HEK293 (cell line): ENCODE measurements around the gene PTPRCAP.
A peak's percentile ranks its signal among the peaks of the same experiment; 100 is the strongest.

Source experiments
- GLI4 ChIP-seq: fragments of 450-650 bp; formaldehyde crosslinking; IDR thresholded peaks from 2 replicates; pipeline ENCODE4 v1.5.1; 2016; ENCODE audit warnings: missing biosample characterization, missing genetic modification characterization
- KLF8 ChIP-seq: fragments of 450-650 bp; formaldehyde crosslinking; IDR thresholded peaks from 2 replicates; pipeline ENCODE4 v1.5.1; 2016; ENCODE audit warnings: missing biosample characterization, missing genetic modification characterization
- ZNF433 ChIP-seq: fragments of 450-650 bp; formaldehyde crosslinking; IDR thresholded peaks from 2 replicates; pipeline ENCODE4 v1.5.1; 2016; ENCODE audit warnings: missing biosample characterization, missing genetic modification characterization, low read depth
- ZNF514 ChIP-seq: fragments of 450-650 bp; formaldehyde crosslinking; IDR thresholded peaks from 2 replicates; pipeline ENCODE4 v1.5.1; 2016; ENCODE audit warnings: missing biosample characterization, missing genetic modification characterization
- ZXDB ChIP-seq: fragments of 450-650 bp; formaldehyde crosslinking; IDR thresholded peaks from 2 replicates; pipeline ENCODE4 v1.5.1; 2016; ENCODE audit warnings: missing biosample characterization, missing genetic modification characterization
- TF ChIP-seq, protein P1 (sequence below): fragments of 450-650 bp; IDR thresholded peaks from 2 replicates; pipeline ENCODE4 v1.5.1; 2018; ENCODE audit warnings: missing biosample characterization, mild to moderate bottlenecking, missing genetic modification characterization
- TF ChIP-seq, protein P2 (sequence below): fragments of 450-650 bp; formaldehyde crosslinking; IDR thresholded peaks from 2 replicates; pipeline ENCODE4 v1.5.1; 2016; ENCODE audit warnings: missing biosample characterization, missing genetic modification characterization
- TF ChIP-seq, protein P3 (sequence below): fragments of 450-650 bp; formaldehyde crosslinking; IDR thresholded peaks from 2 replicates; pipeline ENCODE4 v1.5.1; 2016; ENCODE audit warnings: missing biosample characterization, missing genetic modification characterization, borderline replicate concordance
- TF ChIP-seq, protein P4 (sequence below): fragments of 450-650 bp; formaldehyde crosslinking; IDR thresholded peaks from 2 replicates; pipeline ENCODE4 v1.5.1; 2016; ENCODE audit warnings: missing biosample characterization, missing genetic modification characterization
- TF ChIP-seq, protein P5 (sequence below): fragments of 450-650 bp; formaldehyde crosslinking; IDR thresholded peaks from 2 replicates; pipeline ENCODE4 v1.5.1; 2016; ENCODE audit warnings: missing biosample characterization, missing genetic modification characterization

Gene PTPRCAP

DNA sequence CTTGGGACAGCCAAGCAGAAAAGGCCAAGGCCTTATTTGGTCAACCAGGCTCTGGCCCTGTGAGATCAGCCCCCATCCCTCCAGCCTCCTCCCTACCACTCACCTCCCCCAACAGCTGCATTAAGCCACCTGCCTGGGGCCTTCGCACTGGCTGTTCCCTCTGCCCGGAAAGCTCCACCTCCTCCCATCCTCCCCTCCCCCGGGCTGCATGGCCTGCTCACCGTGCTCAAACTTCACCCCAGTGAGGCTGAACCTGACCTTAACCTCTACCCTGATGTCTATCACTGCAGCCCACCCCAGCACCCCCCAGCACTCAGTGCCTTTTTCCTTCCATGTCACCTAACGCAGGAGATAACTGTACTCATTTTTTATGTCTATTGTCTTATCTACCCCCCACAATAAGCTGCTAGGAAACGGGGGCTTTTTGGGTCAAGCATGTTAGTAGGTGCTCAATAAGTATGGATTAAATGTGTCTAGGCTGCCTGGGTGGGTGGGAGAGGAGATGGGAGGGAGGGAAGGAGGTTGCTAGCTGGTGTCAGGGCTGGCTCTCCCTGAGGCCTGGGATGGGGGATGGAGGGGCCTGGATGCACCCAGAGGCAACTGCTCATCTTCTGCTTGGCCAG, 912 bp downstream of the PTPRCAP start (continued):
- TF ChIP-seq, protein P1, sequence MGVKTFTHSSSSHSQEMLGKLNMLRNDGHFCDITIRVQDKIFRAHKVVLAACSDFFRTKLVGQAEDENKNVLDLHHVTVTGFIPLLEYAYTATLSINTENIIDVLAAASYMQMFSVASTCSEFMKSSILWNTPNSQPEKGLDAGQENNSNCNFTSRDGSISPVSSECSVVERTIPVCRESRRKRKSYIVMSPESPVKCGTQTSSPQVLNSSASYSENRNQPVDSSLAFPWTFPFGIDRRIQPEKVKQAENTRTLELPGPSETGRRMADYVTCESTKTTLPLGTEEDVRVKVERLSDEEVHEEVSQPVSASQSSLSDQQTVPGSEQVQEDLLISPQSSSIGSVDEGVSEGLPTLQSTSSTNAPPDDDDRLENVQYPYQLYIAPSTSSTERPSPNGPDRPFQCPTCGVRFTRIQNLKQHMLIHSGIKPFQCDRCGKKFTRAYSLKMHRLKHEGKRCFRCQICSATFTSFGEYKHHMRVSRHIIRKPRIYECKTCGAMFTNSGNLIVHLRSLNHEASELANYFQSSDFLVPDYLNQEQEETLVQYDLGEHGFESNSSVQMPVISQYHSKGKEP, result peak; percentile 38; the same call in 1 of the 2 replicates
- TF ChIP-seq ZNF514 (tag by site-specific recombination) (no peak), ZXDB (tag by site-specific recombination) (0 out of 2 replicates have a peak, but pooled peaks have one; percentile 30), GLI4 (tag by site-specific recombination) (no peak), ZNF433 (tag by site-specific recombination) (no peak), KLF8 (tag by site-specific recombination) (peak; percentile 54; the same call in 1 of the 2 replicates)
- TF ChIP-seq, protein P2, sequence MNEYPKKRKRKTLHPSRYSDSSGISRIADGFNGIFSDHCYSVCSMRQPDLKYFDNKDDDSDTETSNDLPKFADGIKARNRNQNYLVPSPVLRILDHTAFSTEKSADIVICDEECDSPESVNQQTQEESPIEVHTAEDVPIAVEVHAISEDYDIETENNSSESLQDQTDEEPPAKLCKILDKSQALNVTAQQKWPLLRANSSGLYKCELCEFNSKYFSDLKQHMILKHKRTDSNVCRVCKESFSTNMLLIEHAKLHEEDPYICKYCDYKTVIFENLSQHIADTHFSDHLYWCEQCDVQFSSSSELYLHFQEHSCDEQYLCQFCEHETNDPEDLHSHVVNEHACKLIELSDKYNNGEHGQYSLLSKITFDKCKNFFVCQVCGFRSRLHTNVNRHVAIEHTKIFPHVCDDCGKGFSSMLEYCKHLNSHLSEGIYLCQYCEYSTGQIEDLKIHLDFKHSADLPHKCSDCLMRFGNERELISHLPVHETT (tag by site-specific recombination), result peak; percentile 55; the same call in 1 of the 2 replicates
- TF ChIP-seq, protein P3, sequence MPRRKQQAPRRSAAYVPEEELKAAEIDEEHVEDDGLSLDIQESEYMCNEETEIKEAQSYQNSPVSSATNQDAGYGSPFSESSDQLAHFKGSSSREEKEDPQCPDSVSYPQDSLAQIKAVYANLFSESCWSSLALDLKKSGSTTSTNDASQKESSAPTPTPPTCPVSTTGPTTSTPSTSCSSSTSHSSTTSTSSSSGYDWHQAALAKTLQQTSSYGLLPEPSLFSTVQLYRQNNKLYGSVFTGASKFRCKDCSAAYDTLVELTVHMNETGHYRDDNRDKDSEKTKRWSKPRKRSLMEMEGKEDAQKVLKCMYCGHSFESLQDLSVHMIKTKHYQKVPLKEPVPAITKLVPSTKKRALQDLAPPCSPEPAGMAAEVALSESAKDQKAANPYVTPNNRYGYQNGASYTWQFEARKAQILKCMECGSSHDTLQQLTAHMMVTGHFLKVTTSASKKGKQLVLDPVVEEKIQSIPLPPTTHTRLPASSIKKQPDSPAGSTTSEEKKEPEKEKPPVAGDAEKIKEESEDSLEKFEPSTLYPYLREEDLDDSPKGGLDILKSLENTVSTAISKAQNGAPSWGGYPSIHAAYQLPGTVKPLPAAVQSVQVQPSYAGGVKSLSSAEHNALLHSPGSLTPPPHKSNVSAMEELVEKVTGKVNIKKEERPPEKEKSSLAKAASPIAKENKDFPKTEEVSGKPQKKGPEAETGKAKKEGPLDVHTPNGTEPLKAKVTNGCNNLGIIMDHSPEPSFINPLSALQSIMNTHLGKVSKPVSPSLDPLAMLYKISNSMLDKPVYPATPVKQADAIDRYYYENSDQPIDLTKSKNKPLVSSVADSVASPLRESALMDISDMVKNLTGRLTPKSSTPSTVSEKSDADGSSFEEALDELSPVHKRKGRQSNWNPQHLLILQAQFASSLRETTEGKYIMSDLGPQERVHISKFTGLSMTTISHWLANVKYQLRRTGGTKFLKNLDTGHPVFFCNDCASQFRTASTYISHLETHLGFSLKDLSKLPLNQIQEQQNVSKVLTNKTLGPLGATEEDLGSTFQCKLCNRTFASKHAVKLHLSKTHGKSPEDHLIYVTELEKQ (tag by site-specific recombination), result peak; percentile 45; the same call in 1 of the 2 replicates
- TF ChIP-seq, protein P4, sequence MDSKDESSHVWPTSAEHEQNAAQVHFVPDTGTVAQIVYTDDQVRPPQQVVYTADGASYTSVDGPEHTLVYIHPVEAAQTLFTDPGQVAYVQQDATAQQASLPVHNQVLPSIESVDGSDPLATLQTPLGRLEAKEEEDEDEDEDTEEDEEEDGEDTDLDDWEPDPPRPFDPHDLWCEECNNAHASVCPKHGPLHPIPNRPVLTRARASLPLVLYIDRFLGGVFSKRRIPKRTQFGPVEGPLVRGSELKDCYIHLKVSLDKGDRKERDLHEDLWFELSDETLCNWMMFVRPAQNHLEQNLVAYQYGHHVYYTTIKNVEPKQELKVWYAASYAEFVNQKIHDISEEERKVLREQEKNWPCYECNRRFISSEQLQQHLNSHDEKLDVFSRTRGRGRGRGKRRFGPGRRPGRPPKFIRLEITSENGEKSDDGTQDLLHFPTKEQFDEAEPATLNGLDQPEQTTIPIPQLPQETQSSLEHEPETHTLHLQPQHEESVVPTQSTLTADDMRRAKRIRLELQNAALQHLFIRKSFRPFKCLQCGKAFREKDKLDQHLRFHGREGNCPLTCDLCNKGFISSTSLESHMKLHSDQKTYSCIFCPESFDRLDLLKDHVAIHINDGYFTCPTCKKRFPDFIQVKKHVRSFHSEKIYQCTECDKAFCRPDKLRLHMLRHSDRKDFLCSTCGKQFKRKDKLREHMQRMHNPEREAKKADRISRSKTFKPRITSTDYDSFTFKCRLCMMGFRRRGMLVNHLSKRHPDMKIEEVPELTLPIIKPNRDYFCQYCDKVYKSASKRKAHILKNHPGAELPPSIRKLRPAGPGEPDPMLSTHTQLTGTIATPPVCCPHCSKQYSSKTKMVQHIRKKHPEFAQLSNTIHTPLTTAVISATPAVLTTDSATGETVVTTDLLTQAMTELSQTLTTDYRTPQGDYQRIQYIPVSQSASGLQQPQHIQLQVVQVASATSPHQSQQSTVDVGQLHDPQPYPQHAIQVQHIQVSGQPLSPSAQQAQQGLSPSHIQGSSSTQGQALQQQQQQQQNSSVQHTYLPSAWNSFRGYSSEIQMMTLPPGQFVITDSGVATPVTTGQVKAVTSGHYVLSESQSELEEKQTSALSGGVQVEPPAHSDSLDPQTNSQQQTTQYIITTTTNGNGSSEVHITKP, result 0 out of 2 replicates have a peak, but pooled peaks have one; percentile 14
- TF ChIP-seq, protein P5, sequence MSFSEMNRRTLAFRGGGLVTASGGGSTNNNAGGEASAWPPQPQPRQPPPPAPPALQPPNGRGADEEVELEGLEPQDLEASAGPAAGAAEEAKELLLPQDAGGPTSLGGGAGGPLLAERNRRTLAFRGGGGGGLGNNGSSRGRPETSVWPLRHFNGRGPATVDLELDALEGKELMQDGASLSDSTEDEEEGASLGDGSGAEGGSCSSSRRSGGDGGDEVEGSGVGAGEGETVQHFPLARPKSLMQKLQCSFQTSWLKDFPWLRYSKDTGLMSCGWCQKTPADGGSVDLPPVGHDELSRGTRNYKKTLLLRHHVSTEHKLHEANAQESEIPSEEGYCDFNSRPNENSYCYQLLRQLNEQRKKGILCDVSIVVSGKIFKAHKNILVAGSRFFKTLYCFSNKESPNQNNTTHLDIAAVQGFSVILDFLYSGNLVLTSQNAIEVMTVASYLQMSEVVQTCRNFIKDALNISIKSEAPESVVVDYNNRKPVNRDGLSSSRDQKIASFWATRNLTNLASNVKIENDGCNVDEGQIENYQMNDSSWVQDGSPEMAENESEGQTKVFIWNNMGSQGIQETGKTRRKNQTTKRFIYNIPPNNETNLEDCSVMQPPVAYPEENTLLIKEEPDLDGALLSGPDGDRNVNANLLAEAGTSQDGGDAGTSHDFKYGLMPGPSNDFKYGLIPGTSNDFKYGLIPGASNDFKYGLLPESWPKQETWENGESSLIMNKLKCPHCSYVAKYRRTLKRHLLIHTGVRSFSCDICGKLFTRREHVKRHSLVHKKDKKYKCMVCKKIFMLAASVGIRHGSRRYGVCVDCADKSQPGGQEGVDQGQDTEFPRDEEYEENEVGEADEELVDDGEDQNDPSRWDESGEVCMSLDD, result peak; percentile 49; the same call in 1 of the 2 replicates
